ENCODE results near the gene NXPH4. TPM values are rescaled to one million over a fixed set of nuclear protein-coding genes. Genes with fewer than 3 reads are reported as not detected.

NXPH4 gene
- polyA plus RNA-seq, 1 experiment, result 2.8 TPM

DNA sequence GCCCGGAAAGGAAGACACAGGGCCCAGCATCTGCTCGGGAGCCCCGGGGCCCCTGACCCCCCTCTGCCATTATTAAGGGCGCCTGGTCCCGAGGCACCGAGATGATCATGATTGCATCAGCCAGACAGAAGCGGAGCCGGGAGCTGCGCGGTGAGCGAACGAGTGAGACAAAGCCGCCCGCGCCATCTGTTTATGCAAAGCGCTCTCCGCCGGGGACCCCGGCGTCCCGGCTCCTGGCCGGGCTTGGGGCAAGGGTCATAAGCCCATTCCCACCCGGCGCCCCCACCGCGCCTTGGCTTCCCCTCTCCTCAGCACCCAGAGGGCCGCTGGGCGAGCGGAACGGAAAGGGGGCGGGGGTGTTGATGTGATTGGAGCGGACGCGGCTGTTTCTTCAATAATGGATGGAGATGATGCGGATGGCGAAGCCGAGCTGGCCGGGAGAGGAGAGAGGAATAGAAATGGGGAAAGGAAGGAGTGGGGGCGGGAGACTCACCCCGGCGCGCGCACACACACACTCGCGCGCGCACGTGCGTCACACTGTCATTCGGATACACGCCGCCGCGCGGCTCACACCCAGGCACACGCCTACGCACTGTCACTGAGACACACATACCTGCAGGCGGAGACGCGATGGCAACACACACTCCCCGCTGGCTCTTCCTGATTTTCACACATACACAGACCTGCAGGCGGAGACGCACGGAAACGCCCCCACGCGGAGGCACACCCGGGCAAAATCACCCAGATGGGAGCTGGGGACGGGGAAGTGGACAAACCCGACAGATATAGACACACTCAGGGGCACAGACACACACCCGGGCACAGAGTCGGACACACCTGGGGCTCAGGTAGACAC lies 23.7 kb downstream of the NXPH4 start:
- peaks cover 7% of the 10 kb centered on the region; the same call in 1 of the 2 replicates for H3K36me3 ChIP-seq (ENCODE audit: control insufficient read depth, insufficient read depth, low read length)

GRCh38 chr12:57240926-57241401 lies 24.4 kb downstream of the NXPH4 start:
- H3K36me3 ChIP-seq (ENCODE audit: control insufficient read depth, insufficient read depth, low read length), result peaks cover 3% of the 10 kb centered on the region; the same call in 1 of the 2 replicates
- POLR2A ChIA-PET, result interaction anchor here (0.5 to 1.1 kb wide), 2 partner anchors 11 to 854 kb away, joined by 3 to 7 read pairs; partner anchors contain the start of gene SHMT2
- DNase-seq (ENCODE audit: low read depth), result no peak
- CTCF ChIA-PET, result interaction anchor here (0.9 to 14.1 kb wide), 15 partner anchors 11 to 217 kb away, joined by 3 to 334 read pairs (median 13); partner anchors contain the start of genes INHBE, NXPH4, SHMT2 and STAC3
- H3K27me3 ChIP-seq (ENCODE audit: control insufficient read depth, insufficient read depth, low read length), result no peaks in the 10 kb centered on the region; the same call in 1 of the 2 replicates
- H3K4me3 ChIP-seq (ENCODE audit: low read depth, low read length), result peak overlapping the region; percentile 60
- TF ChIP-seq, protein P1, sequence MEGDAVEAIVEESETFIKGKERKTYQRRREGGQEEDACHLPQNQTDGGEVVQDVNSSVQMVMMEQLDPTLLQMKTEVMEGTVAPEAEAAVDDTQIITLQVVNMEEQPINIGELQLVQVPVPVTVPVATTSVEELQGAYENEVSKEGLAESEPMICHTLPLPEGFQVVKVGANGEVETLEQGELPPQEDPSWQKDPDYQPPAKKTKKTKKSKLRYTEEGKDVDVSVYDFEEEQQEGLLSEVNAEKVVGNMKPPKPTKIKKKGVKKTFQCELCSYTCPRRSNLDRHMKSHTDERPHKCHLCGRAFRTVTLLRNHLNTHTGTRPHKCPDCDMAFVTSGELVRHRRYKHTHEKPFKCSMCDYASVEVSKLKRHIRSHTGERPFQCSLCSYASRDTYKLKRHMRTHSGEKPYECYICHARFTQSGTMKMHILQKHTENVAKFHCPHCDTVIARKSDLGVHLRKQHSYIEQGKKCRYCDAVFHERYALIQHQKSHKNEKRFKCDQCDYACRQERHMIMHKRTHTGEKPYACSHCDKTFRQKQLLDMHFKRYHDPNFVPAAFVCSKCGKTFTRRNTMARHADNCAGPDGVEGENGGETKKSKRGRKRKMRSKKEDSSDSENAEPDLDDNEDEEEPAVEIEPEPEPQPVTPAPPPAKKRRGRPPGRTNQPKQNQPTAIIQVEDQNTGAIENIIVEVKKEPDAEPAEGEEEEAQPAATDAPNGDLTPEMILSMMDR (IDR thresholded peaks at IDR 0.05; ENCODE audit: insufficient read depth, low read depth, low read length), result no peak

More for the DNA sequence above, 23.7 kb downstream of the NXPH4 start:
- POLR2A ChIA-PET, result interaction anchor here (0.5 to 1.1 kb wide), 4 partner anchors 10 to 854 kb away, joined by 3 to 7 read pairs (median 5); partner anchors contain the start of gene SHMT2
- Histone ChIP-seq H3K4me3 (ENCODE audit: low read depth, low read length) (peak overlapping the region; percentile 60), H3K27me3 (ENCODE audit: control insufficient read depth, insufficient read depth, low read length) (no peaks in the 10 kb centered on the region; the same call in 1 of the 2 replicates)
- TF ChIP-seq, protein P1 (IDR thresholded peaks at IDR 0.05; ENCODE audit: insufficient read depth, low read depth, low read length), result peak; percentile 22
- CTCF ChIA-PET, result interaction anchor here (0.9 to 14.1 kb wide), 22 partner anchors 12 to 234 kb away, joined by 3 to 334 read pairs (median 6); partner anchors contain the start of genes INHBE, NEMP1, NXPH4 and SHMT2
- DNase-seq (ENCODE audit: low read depth), result no peak

DNA sequence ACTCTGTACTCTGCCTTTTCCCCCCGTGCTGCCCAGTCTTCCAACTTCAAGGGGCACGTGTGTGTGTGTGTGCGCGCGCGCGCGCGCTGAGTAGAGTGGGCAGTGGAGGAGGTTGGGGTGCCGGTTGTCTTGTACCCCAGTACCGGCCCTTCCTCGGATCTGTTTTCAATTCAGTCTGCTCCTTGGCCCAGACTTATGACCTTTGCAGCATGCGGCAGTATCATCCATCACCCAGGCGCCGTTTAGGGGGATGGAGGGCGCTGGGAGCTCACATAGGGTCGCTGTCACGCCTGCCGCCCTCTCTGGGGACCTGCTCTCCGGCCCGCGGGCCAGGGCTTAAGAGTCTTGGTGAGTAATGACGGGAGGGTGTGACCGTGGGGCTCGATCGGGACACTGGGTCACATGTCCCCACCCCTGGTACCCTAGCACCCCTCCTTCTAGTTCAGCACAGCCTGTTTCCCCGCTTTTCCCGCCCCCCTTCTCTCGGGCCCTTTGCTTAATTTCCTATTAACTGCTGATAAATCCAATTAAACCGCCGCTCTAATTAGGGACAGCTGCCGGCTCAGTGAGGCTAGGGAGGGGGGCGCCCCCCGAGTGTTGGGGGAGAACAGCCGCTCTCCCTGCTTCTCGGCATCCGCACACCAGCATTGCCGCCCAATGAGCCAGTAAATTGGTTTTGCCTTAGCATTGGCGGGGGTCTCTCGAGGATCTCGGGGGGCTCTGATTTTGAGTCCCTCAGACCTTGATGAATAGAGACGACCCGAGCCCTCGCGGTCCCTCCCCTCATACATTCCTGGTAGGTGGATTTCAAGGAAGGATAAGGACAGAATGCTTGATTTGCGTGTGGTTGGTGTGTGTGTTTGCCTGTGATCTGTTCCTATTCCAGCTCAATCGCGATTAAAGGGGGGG lies 25.1 kb downstream of the NXPH4 start:
- TF ChIP-seq, protein P1 (IDR thresholded peaks at IDR 0.05; ENCODE audit: insufficient read depth, low read depth, low read length), result no peak
- H3K27me3 ChIP-seq (ENCODE audit: control insufficient read depth, insufficient read depth, low read length), result no peaks in the 10 kb centered on the region; the same call in 1 of the 2 replicates
- DNase-seq (ENCODE audit: low read depth), result no peak
- peak overlapping the region; percentile 17 for H3K4me3 ChIP-seq (ENCODE audit: low read depth, low read length)
- H3K36me3 ChIP-seq (ENCODE audit: control insufficient read depth, insufficient read depth, low read length), result no peaks in the 10 kb centered on the region
- CTCF ChIA-PET, result interaction anchor here (0.9 to 14.1 kb wide), 21 partner anchors 10 to 224 kb away, joined by 3 to 334 read pairs (median 7); partner anchors contain the start of genes INHBE, NEMP1, NXPH4 and SHMT2
- POLR2A ChIA-PET, result no interaction called here

DNA sequence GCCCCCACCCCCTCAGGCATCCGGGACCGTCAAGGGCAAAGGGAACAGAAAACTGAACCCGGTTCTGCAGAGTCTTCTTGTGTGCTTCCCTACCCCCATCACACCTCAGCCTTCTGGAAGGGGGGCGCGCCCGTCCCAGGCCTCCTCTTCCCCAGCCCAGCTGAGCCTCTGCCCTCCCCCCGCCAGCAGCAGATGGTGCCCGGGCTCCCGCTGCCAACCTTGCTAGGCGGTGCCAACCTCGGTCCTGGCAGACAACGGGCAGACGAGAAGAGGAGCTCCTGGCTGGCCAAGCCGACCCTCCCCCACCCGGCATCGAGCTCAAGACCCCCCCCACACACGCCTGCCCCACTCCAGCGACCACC lies 25.7 kb downstream of the NXPH4 start:
- no peak for DNase-seq (ENCODE audit: low read depth)
- H3K4me3 ChIP-seq (ENCODE audit: low read depth, low read length), result peak overlapping the region; percentile 14; the same call in 1 of the 2 replicates
- POLR2A ChIA-PET, result interaction anchor here (0.6 kb wide), 1 partner anchor 147 kb away, joined by 3 read pairs; no protein-coding TSS in a partner anchor

More for the DNA sequence above, 25.7 kb downstream of the NXPH4 start:
- Histone ChIP-seq H3K27me3 (ENCODE audit: control insufficient read depth, insufficient read depth, low read length) (no peaks in the 10 kb centered on the region; the same call in 1 of the 2 replicates), H3K36me3 (ENCODE audit: control insufficient read depth, insufficient read depth, low read length) (no peaks in the 10 kb centered on the region)
- CTCF ChIA-PET, result interaction anchor here (0.8 to 14.1 kb wide), 28 partner anchors 10 to 234 kb away, joined by 3 to 334 read pairs (median 4); partner anchors contain the start of genes INHBE, NEMP1, NXPH4 and SHMT2
- TF ChIP-seq, protein P1 (IDR thresholded peaks at IDR 0.05; ENCODE audit: insufficient read depth, low read depth, low read length), result no peak

Measured in BJ (cell line).